Measurements from ENCODE around the gene GLYAT. TPM values are rescaled to one million over a fixed set of nuclear protein-coding genes. Genes with fewer than 3 reads are reported as not detected.

The GLYAT gene, protein sequence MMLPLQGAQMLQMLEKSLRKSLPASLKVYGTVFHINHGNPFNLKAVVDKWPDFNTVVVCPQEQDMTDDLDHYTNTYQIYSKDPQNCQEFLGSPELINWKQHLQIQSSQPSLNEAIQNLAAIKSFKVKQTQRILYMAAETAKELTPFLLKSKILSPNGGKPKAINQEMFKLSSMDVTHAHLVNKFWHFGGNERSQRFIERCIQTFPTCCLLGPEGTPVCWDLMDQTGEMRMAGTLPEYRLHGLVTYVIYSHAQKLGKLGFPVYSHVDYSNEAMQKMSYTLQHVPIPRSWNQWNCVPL
- not detected in 2 replicates for total RNA-seq

DNA sequence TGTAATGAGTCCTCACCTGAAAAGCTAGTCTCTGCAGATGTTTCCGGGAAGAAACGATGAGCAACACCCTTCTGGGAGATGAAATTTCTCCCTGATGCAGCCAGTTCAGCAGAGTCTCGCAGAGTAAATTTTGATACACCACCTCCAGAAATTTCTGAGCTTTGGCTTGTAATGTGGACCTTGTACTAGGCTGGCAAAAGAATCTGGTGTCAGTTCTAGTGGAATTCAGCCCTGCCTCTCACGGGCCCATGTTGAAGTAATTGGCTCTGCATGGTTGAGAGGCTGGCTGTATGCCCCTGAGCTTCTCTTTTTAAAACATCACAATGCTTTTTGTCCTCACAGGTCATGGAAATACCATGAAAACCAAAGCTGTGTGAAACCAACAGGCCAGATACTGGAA lies at the start of gene GLYAT:
Gene GLYAT (minus strand): TSS at position 125 of the 400 bp plus-strand sequence. CDS start 7,447 bp downstream, outside the sequence.

Other genes starting within 250 kb of the GLYAT start
- not detected in 2 replicates for gene OR5B21, start 223.8 kb downstream of the GLYAT start, total RNA-seq
- 0.72 and 0.97 TPM in 2 replicates for gene LPXN, start 156.1 kb downstream of the GLYAT start, total RNA-seq
- 22.0 and 32.4 TPM in 2 replicates for gene ZFP91, start 152.9 kb downstream of the GLYAT start, total RNA-seq
- gene CNTF, start 109.3 kb downstream of the GLYAT start, total RNA-seq = 1.3 and 1.6 TPM in 2 replicates
- gene GLYATL2, start 112.8 kb upstream of the GLYAT start, total RNA-seq = 2.5 TPM in 1 of 2 replicates, not detected in the other
- 2.0 TPM in 1 of 2 replicates, not detected in the other for gene GLYATL1, start 207.5 kb upstream of the GLYAT start, total RNA-seq